ENCODE data around the gene SIL1. TPM values are rescaled to one million over a fixed set of nuclear protein-coding genes. Genes with fewer than 3 reads are reported as not detected.

SIL1 gene
- total and polyA plus RNA-seq, 2 donors (not counting 3 experiments of a cell fraction or from before 2014, with no cell fraction given) = 47.6 to 67.2 TPM

GRCh38 chr5:139138109-139138508 is 60.1 kb downstream of the SIL1 start:
- Histone ChIP-seq H3K9ac (replicated peaks; ENCODE audit: extremely low read depth, insufficient read depth, low read length) (no peak overlapping the region), H3K27me3 (ENCODE audit: control insufficient read depth in 2 of 2, insufficient read depth in 2 of 2, low read length in 2 of 2) (no peaks in the 10 kb centered on the region), H3K9me3 (replicated peaks; ENCODE audit: control insufficient read depth, insufficient read depth, low read length) (no peaks in the 10 kb centered on the region), H4K20me1 (replicated peaks; ENCODE audit: control insufficient read depth, extremely low read depth, insufficient read depth, low read length) (no peaks in the 10 kb centered on the region), H3K9me1 (replicated peaks; ENCODE audit: control insufficient read depth, extremely low read depth, insufficient read depth, low read length) (no peaks in the 10 kb centered on the region), H3K36me3 (ENCODE audit: control insufficient read depth in 2 of 2, extremely low read depth in 1 of 2, insufficient read depth in 2 of 2, low read length in 2 of 2) (no peaks in the 10 kb centered on the region), H3K4me2 (ENCODE audit: insufficient read depth, low read length) (no peak overlapping the region), H3K79me2 (ENCODE audit: control insufficient read depth, insufficient read depth, low read length) (no peaks in the 10 kb centered on the region), H3K27ac (ENCODE audit: insufficient read depth, low read depth, low read length) (no peak overlapping the region), H3K4me3 (replicated peaks in 1 of 3; ENCODE audit: insufficient read depth in 1 of 3, low read depth in 1 of 3, low read length in 3 of 3) (no peak overlapping the region), H3K4me1 (ENCODE audit: control insufficient read depth, extremely low read depth, insufficient read depth, low read length) (peaks cover 11% of the 10 kb centered on the region), H2AFZ (ENCODE audit: low read depth, low read length) (no peak overlapping the region)
- no peak for FAIRE-seq
- TF ChIP-seq FOS (IDR thresholded peaks at IDR 0.05; ENCODE audit: borderline replicate concordance, insufficient read depth, low read length) = no peak
- no peak for TF ChIP-seq GATA2 (IDR thresholded peaks at IDR 0.05; ENCODE audit: insufficient read depth, insufficient read length, low read depth, low read length)
- TF ChIP-seq EZH2 (IDR thresholded peaks at IDR 0.05; ENCODE audit: borderline replicate concordance, low read depth, low read length, severe bottlenecking) = no peak
- TF ChIP-seq JUN (IDR thresholded peaks at IDR 0.05; ENCODE audit: borderline replicate concordance, insufficient read depth, insufficient read length, low read depth) = no peak
- TF ChIP-seq MYC (IDR thresholded peaks at IDR 0.05; ENCODE audit: low read depth, low read length) = no peak
- TF ChIP-seq POLR2AphosphoS5 (IDR thresholded peaks at IDR 0.05; ENCODE audit: insufficient read depth, low read depth, low read length) = no peak
- TF ChIP-seq MAX (IDR thresholded peaks at IDR 0.05; ENCODE audit: insufficient read depth, insufficient read length) = no peak
- TF ChIP-seq CTCF (IDR thresholded peaks at IDR 0.05; ENCODE audit: extremely low read depth in 1 of 2, insufficient read depth in 1 of 2, low read depth in 1 of 2, low read length in 2 of 2) = no peak
- no peak for TF ChIP-seq POLR2A (IDR thresholded peaks at IDR 0.05; ENCODE audit: low read depth, low read length)
- intact Hi-C loops (cut with micrococcal nuclease) (loop anchor here (5.0 kb wide), 2 partner anchors 201 to 496 kb away; no protein-coding TSS in a partner anchor), dilution Hi-C loops (cut with MboI; ENCODE audit: extremely low pct_ligation_motif_present, low sequenced_read_pairs) (no loop called here)
- BruUV-seq (replicated peaks) = no TSS peak
- CTCF ChIA-PET = interaction anchor here (0.8 to 2.3 kb wide), 9 partner anchors 11 to 497 kb away, joined by 3 to 11 read pairs (median 5); no protein-coding TSS in a partner anchor
- POLR2A ChIA-PET = no interaction called here
- DNase-seq (ENCODE audit: low read depth, low spot score) = no peak
